ENCODE results near the gene SLC12A9.
"Not testable (repeated sequence)": the region's sequence is repeated elsewhere in the genome, so short reads cannot be mapped to it uniquely, and the experiment has no call there.

Gene SLC12A9

GRCh38 chr7:100897772-100898454 is 45.4 kb downstream of the SLC12A9 start:
- no peak for TF ChIP-seq CTCF (IDR thresholded peaks at IDR 0.05; ENCODE audit: low read depth, low read length, missing control alignments)
- H3K4me3 ChIP-seq (ENCODE audit: low read depth, low read length) = no peak overlapping the region
- no peak for DNase-seq (ENCODE audit: low read depth)

- no peak for DNase-seq (ENCODE audit: low read depth)
- TF ChIP-seq CTCF (IDR thresholded peaks at IDR 0.05; ENCODE audit: low read depth, low read length, missing control alignments) = no peak
- H3K4me3 ChIP-seq (ENCODE audit: low read depth, low read length) = no peak overlapping the region
Observed at GRCh38 chr7:100899432-100899831, 46.9 kb downstream of the SLC12A9 start.

GRCh38 chr7:100900978-100901377 is 48.5 kb downstream of the SLC12A9 start:
- H3K4me3 ChIP-seq (ENCODE audit: low read depth, low read length) = no peak overlapping the region
- DNase-seq (ENCODE audit: low read depth) = no peak
- no peak for TF ChIP-seq CTCF (IDR thresholded peaks at IDR 0.05; ENCODE audit: low read depth, low read length, missing control alignments)

- H3K4me3 ChIP-seq (ENCODE audit: low read depth, low read length) = no peak overlapping the region
- DNase-seq (ENCODE audit: low read depth) = no peak
- no peak for TF ChIP-seq CTCF (IDR thresholded peaks at IDR 0.05; ENCODE audit: low read depth, low read length, missing control alignments)
Observed at GRCh38 chr7:100901921-100902332, 49.4 kb downstream of the SLC12A9 start.

- H3K4me3 ChIP-seq (ENCODE audit: low read depth, low read length) = no peak overlapping the region
- TF ChIP-seq CTCF (IDR thresholded peaks at IDR 0.05; ENCODE audit: low read depth, low read length, missing control alignments) = no peak
- DNase-seq (ENCODE audit: low read depth) = no peak
Observed at GRCh38 chr7:100902638-100903037, 50.1 kb downstream of the SLC12A9 start.

GRCh38 chr7:100908512-100908911 is 56.0 kb downstream of the SLC12A9 start:
- TF ChIP-seq CTCF (IDR thresholded peaks at IDR 0.05; ENCODE audit: low read depth, low read length, missing control alignments) = no peak
- no peak for DNase-seq (ENCODE audit: low read depth)

GRCh38 chr7:100910443-100910842 is 57.9 kb downstream of the SLC12A9 start:
- H3K4me3 ChIP-seq (ENCODE audit: low read depth, low read length); DNase-seq (ENCODE audit: low read depth): not testable (repeated sequence)

More at GRCh38 chr7:100908512-100908911, 56.0 kb downstream of the SLC12A9 start:
- no peak overlapping the region for H3K4me3 ChIP-seq (ENCODE audit: low read depth, low read length)
